H1 (cell line): ENCODE results near the gene TMEM121B. TPM values are rescaled to one million over a fixed set of nuclear protein-coding genes. Genes with fewer than 3 reads are reported as not detected.

ENCODE experiments used
- CTCF ChIA-PET: fragments of 300-600 bp; sonication (Branson Sonifier 250); formaldehyde crosslinking; loops from one replicate; lab custom pipeline; 2021; ENCODE audit not compliant: partially characterized antibody; lab: Charles Lee
- POLR2A ChIA-PET: fragments of 300-600 bp; sonication (Branson Sonifier 250); formaldehyde crosslinking; loops from one replicate; lab custom pipeline; 2021; ENCODE audit warnings: inconsistent platforms; ENCODE audit not compliant: partially characterized antibody; lab: Charles Lee
- DNase-seq, 2 experiments: peaks; one replicate each; pipeline versions ENCODE4 v3.0.0 to v3.0.0-alpha.2; 2010 to 2022; ENCODE audit warnings: low spot score in 2 of 2, low read depth in 1 of 2, mixed read lengths in 1 of 2
- FAIRE-seq: peaks from 2 replicates; lab custom pipeline; 2011; peaks lifted over from hg19 to GRCh38; lab: Jason Lieb, UNC
- H2AFZ ChIP-seq: 2 replicates; pipeline ENCODE4 v1.8.1; 2012; ENCODE audit warnings: low read length, inconsistent platforms
- H2AK5ac ChIP-seq: 2 replicates; pipeline ENCODE4 v1.6.1; 2013; ENCODE audit warnings: low read depth, low read length
- H2BK120ac ChIP-seq: replicated peaks from 2 replicates; pipeline ENCODE3; 2013; ENCODE audit warnings: low read depth, low read length, inconsistent platforms
- H2BK12ac ChIP-seq: 2 replicates; pipeline ENCODE4 v1.6.1; 2013; ENCODE audit warnings: low read depth, low read length
- H2BK15ac ChIP-seq: 2 replicates; pipeline ENCODE4 v1.6.1; 2013; ENCODE audit warnings: low read length
- H2BK20ac ChIP-seq: 2 replicates; pipeline ENCODE4 v1.6.1; 2013; ENCODE audit warnings: low read length
- H2BK5ac ChIP-seq: 2 replicates; pipeline ENCODE4 v1.6.1; 2013; ENCODE audit warnings: low read depth, low read length
- H3K14ac ChIP-seq: 2 replicates; pipeline ENCODE4 v1.6.1; 2013; ENCODE audit warnings: inconsistent platforms; ENCODE audit not compliant: insufficient read length
- H3K18ac ChIP-seq: 2 replicates; pipeline ENCODE4 v1.6.1; 2013; ENCODE audit warnings: low read length; ENCODE audit errors: extremely low read depth
- H3K23ac ChIP-seq: 2 replicates; pipeline ENCODE4 v1.6.1; 2013; ENCODE audit warnings: inconsistent platforms; ENCODE audit not compliant: insufficient read length
- H3K23me2 ChIP-seq: 2 replicates; pipeline ENCODE4 v1.6.1; 2013; ENCODE audit warnings: low read depth, low read length
- H3K27ac ChIP-seq: 2 replicates; pipeline ENCODE4 v1.6.1; 2011; ENCODE audit warnings: low read depth, low read length, inconsistent platforms
- H3K27me3 ChIP-seq, 4 experiments: replicated peaks in 1 of 4; 1 replicate in 1 of 4; 2 replicates in 3 of 4; pipeline versions ENCODE4 v1.6.1 to v1.8.1; 2011 to 2013; ENCODE audit warnings: low read length in 3 of 4, mild to moderate bottlenecking in 3 of 4, inconsistent platforms in 2 of 4, mixed read lengths in 2 of 4, moderate library complexity in 1 of 4; ENCODE audit not compliant: control insufficient read depth in 3 of 4, insufficient read depth in 3 of 4; ENCODE audit errors: extremely low read depth in 1 of 4
- H3K36me3 ChIP-seq, 4 experiments: 2 replicates each; pipeline versions ENCODE4 v1.6.1 to v1.8.1; 2011 to 2013; ENCODE audit warnings: mild to moderate bottlenecking in 4 of 4, low read length in 3 of 4, moderate library complexity in 2 of 4, control low read depth in 1 of 4, inconsistent platforms in 1 of 4; ENCODE audit not compliant: insufficient read depth in 4 of 4, control insufficient read depth in 2 of 4
- H3K4ac ChIP-seq: replicated peaks from 2 replicates; pipeline ENCODE3; 2013; ENCODE audit warnings: low read length, low read depth, mixed read lengths, inconsistent platforms; ENCODE audit not compliant: insufficient read length
- H3K4me1 ChIP-seq, 4 experiments: replicated peaks in 1 of 4; 1 replicate in 1 of 4; 2 replicates in 3 of 4; pipeline versions ENCODE4 v1.6.1 to v1.8.1; 2011 to 2013; ENCODE audit warnings: low read length in 3 of 4, inconsistent platforms in 2 of 4, mixed read lengths in 1 of 4; ENCODE audit not compliant: insufficient read depth in 4 of 4, control insufficient read depth in 3 of 4
- H3K4me2 ChIP-seq, 2 experiments: 2 replicates each; pipeline versions ENCODE4 v1.6.1 to v1.8.1; 2011 to 2013; ENCODE audit warnings: low read depth in 2 of 2, low read length in 2 of 2, control low read depth in 1 of 2, inconsistent platforms in 1 of 2, mild to moderate bottlenecking in 1 of 2; ENCODE audit not compliant: insufficient read depth in 1 of 2
- H3K4me3 ChIP-seq, 4 experiments: fragments of 200-600, 300-600 bp in 1 of 4; sonication (generic), shearing (Covaris generic), sonication (Bioruptor Twin) in 1 of 4; 2 replicates each; pipeline versions ENCODE4 v1.5.1 to v1.8.1; 2011 to 2016; ENCODE audit warnings: low read length in 4 of 4, low read depth in 3 of 4, control low read depth in 2 of 4, inconsistent platforms in 2 of 4, mild to moderate bottlenecking in 2 of 4, mixed read lengths in 1 of 4, moderate library complexity in 1 of 4; ENCODE audit not compliant: insufficient read depth in 2 of 4; ENCODE audit errors: extremely low read depth in 1 of 4
- H3K56ac ChIP-seq: replicated peaks from 2 replicates; pipeline ENCODE3; 2013; ENCODE audit warnings: low read depth, mild to moderate bottlenecking, mixed read lengths, low read length, inconsistent platforms; ENCODE audit not compliant: insufficient read length
- H3K79me1 ChIP-seq: 2 replicates; pipeline ENCODE4 v1.6.1; 2013; ENCODE audit warnings: low read depth, low read length, control low read depth
- H3K79me2 ChIP-seq, 2 experiments: 2 replicates each; pipeline versions ENCODE4 v1.6.1 to v1.8.1; 2012 to 2013; ENCODE audit warnings: low read length in 2 of 2, mild to moderate bottlenecking in 2 of 2, inconsistent platforms in 1 of 2; ENCODE audit not compliant: insufficient read depth in 2 of 2, control insufficient read depth in 1 of 2
- H3K9ac ChIP-seq, 4 experiments: replicated peaks in 1 of 4; 1 replicate in 1 of 4; 2 replicates in 3 of 4; pipeline versions ENCODE4 v1.6.1 to v1.8.1; 2011 to 2013; ENCODE audit warnings: low read depth in 3 of 4, low read length in 3 of 4, control low read depth in 2 of 4, mild to moderate bottlenecking in 2 of 4, moderate library complexity in 2 of 4, inconsistent platforms in 1 of 4; ENCODE audit errors: extremely low read depth in 1 of 4
- H3K9me3 ChIP-seq, 2 experiments: 2 replicates each; pipeline versions ENCODE4 v1.6.1 to v1.8.1; 2012 to 2013; ENCODE audit warnings: mild to moderate bottlenecking in 2 of 2, moderate library complexity in 2 of 2, control low read depth in 1 of 2, inconsistent platforms in 1 of 2, low read depth in 1 of 2, low read length in 1 of 2, mixed read lengths in 1 of 2; ENCODE audit not compliant: insufficient read depth in 2 of 2
- H4K20me1 ChIP-seq, 2 experiments: replicated peaks in 1 of 2; 2 replicates each; pipeline versions ENCODE3 to v1.8.1; 2011 to 2013; ENCODE audit warnings: inconsistent platforms in 2 of 2, low read length in 2 of 2, mild to moderate bottlenecking in 1 of 2; ENCODE audit not compliant: insufficient read depth in 2 of 2, control insufficient read depth in 1 of 2
- H4K5ac ChIP-seq: 2 replicates; pipeline ENCODE4 v1.6.1; 2013; ENCODE audit warnings: low read length, low read depth, mixed read lengths, inconsistent platforms; ENCODE audit not compliant: insufficient read length
- H4K8ac ChIP-seq: 2 replicates; pipeline ENCODE4 v1.8.0; 2013; ENCODE audit warnings: mild to moderate bottlenecking, moderate library complexity, low read length, inconsistent platforms; ENCODE audit not compliant: insufficient read depth; ENCODE audit errors: extremely low read depth
- H4K91ac ChIP-seq: replicated peaks from 2 replicates; pipeline ENCODE3; 2013; ENCODE audit warnings: low read length, mixed read lengths, inconsistent platforms; ENCODE audit not compliant: insufficient read length
- CREB1 ChIP-seq: IDR thresholded peaks from 2 replicates; pipeline ENCODE4 v1.6.1; 2012; ENCODE audit warnings: inconsistent platforms
- HDAC2 ChIP-seq, 2 experiments: fragments of 300-600 bp in 1 of 2; sonication (generic) in 1 of 2; IDR thresholded peaks; 2 replicates each; pipeline ENCODE4 v1.6.1; 2011 to 2012; ENCODE audit warnings: low read depth in 2 of 2, low read length in 2 of 2, mild to moderate bottlenecking in 2 of 2, moderate library complexity in 2 of 2, borderline replicate concordance in 1 of 2, inconsistent platforms in 1 of 2
- WGBS, 2 experiments: shearing (Covaris generic) in 1 of 2; methylation state at CpG; one replicate each; pipeline versions ENCODE4 v1.1.6 to v1.1.7; 2013 to 2015; ENCODE audit warnings: low lambda C conversion rate in 2 of 2, mixed read lengths in 2 of 2, inconsistent platforms in 1 of 2, low coverage in 1 of 2, missing lambda C conversion rate in 1 of 2; ENCODE audit not compliant: insufficient replicate concordance in 2 of 2, insufficient coverage in 1 of 2, insufficient read length in 1 of 2; ENCODE audit errors: extremely low coverage in 1 of 2, missing lambda C conversion rate in 1 of 2; 5-methylcytosine and 5-hydroxymethylcytosine counted together
- polyA plus RNA-seq, 7 experiments: library from polyadenylated mRNA; depleted of rRNA in 3 of 7; stranded (reverse) in 5 of 7; unstranded in 2 of 7; fragments of >200 nt in 5 of 7; fragments of 200-250 nt in 2 of 7; gene quantifications; 1 replicate in 5 of 7; 2 replicates in 1 of 7; 4 replicates in 1 of 7; pipeline versions ENCODE4 v1.2.1 to v1.2.3, GENCODE V29; 2011 to 2013; ENCODE audit warnings: missing spikeins in 2 of 7, mixed read lengths in 2 of 7
- total RNA-seq: library from RNA; stranded (reverse); fragmentation: NEBNext Ultra II Directional; extraction: Animal tissue kit (Norgen Biotek cat#: 25700); gene quantifications from 2 replicates; pipeline ENCODE4 v1.2.1, GENCODE V29; 2021

The TMEM121B gene
- total and polyA plus RNA-seq, 2 of the 8 experiments (the other 6 are each of a cell fraction or from before 2014, with no cell fraction given): 4.3 to 6.9 TPM

DNA sequence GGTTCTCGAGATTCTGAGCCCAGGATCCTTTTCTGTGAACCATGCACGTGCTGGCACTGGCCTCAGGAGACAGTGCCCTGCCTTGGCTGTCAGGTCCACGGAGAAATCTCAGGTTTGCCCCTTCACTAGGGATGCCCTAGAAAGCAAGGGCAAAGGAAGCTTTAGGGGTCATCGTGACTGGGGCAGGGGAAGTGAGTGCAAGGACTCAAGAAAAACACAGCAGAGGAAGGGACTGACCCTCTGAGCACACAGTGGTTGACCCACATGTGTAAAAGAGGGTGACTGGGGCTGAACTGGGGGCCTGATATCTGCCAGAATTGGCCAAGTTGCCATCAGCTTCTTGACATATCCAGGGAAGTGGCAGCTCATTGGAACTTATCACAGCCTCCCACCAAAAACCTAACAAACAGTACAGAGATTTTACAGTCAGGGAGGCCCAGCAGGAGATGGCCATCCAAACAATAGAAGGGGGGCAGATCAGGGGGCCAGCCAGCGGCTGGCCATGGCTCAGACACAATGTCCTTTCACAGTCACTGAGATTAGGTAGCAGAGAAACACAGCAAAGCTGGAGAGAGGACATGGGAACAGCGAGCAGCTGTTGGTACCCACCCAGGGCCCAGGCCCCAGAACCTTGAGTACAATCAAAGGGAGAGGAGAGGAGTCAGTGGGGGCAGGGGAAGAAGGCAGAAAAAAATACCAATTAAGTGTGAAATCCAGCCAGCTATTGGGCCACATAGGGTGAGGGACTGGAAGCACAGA, 4.4 kb downstream of the TMEM121B start:
- H3K27me3 ChIP-seq: peaks cover 0 to 4% (median 3%) of the 10 kb centered on the region in 4 experiments; a peak in 4 of 7 replicates
- peak overlapping the region; percentile 81; the same call in 1 of the 2 replicates for H2BK15ac ChIP-seq
- H3K36me3 ChIP-seq: no peaks in the 10 kb centered on the region
- H3K4me1 ChIP-seq: peaks cover 4 to 10% (median 7%) of the 10 kb centered on the region in 4 experiments; a peak in 5 of 7 replicates
- CTCF ChIA-PET: interaction anchor here (0.7 to 5.9 kb wide), 7 partner anchors 10 to 718 kb away, joined by 3 to 29 read pairs (median 5); no protein-coding TSS in a partner anchor
- H3K56ac ChIP-seq: no peak overlapping the region
- H3K14ac ChIP-seq: no peak overlapping the region
- POLR2A ChIA-PET: interaction anchor here (1.0 to 1.1 kb wide), 2 partner anchors 16 to 28 kb away, joined by 3 read pairs; no protein-coding TSS in a partner anchor
- no peak overlapping the region for H2AFZ ChIP-seq
- no peaks in the 10 kb centered on the region for H3K79me2 ChIP-seq
- H2BK120ac ChIP-seq: no peak overlapping the region
- 0 out of 4 replicates have a peak, but pooled peaks of 1 of the 2 experiments have one; percentile 16 for TF ChIP-seq HDAC2 (IDR thresholded peaks at IDR 0.05; ENCODE audit: borderline replicate concordance in 1 of 2, low read depth in 2 of 2, low read length in 2 of 2)
- no peak for TF ChIP-seq CREB1
- H4K8ac ChIP-seq: no peak overlapping the region
- 64% methylated on average over 6 of the region's 6 CpGs; no CpG with 5 or more reads in 1 of the 2 experiments for WGBS, 2 experiments
- H4K91ac ChIP-seq: no peak overlapping the region
- no peak overlapping the region for H2AK5ac ChIP-seq
- H2BK20ac ChIP-seq: no peak overlapping the region
- no peak overlapping the region for H3K4me3 ChIP-seq
- H2BK5ac ChIP-seq: 0 out of 2 replicates have a peak overlapping the region, but pooled peaks have one; percentile 66
- H3K4me2 ChIP-seq: peak overlapping the region; percentile 9 to 40; a peak in 1 of 4 replicates
- H3K79me1 ChIP-seq: 0 out of 2 replicates have a peak, but pooled peaks cover 4% of the 10 kb centered on the region
- H3K4ac ChIP-seq: no peak overlapping the region
- no peak overlapping the region for H4K5ac ChIP-seq
- DNase-seq (no peak), FAIRE-seq (no peak)
- peak overlapping the region; percentile 56; the same call in 1 of the 2 replicates for H3K18ac ChIP-seq
- peaks cover 6% of the 10 kb centered on the region; the same call in 1 of the 2 replicates for H3K23me2 ChIP-seq
- H2BK12ac ChIP-seq: peak overlapping the region; percentile 84; the same call in 1 of the 2 replicates
- no peak overlapping the region for H3K23ac ChIP-seq
- no peak overlapping the region for H3K9ac ChIP-seq
- H3K9me3 ChIP-seq: no peaks in the 10 kb centered on the region
- no peak overlapping the region for H3K27ac ChIP-seq
- peaks cover 2 to 7% of the 10 kb centered on the region in 2 experiments for H4K20me1 ChIP-seq
